Transverse colon (tissue), 4 donors: ENCODE measurements around the gene LCLAT1. TPM values are rescaled to one million over a fixed set of nuclear protein-coding genes. Genes with fewer than 3 reads are reported as not detected.

Experiments used
- DNase-seq: peaks from one replicate; pipeline ENCODE4 v3.0.0-alpha.2; 2019
- H3K27ac ChIP-seq, 4 donors: fragments of 200-600 bp; sonication (generic); 2 replicates each; pipeline ENCODE4 v1.5.1; 2016 to 2018; ENCODE audit warnings: inconsistent platforms in 4 of 4
- H3K27me3 ChIP-seq: fragments of 200-600 bp; sonication (generic); 2 replicates; pipeline ENCODE4 v1.5.1; 2017; ENCODE audit warnings: inconsistent platforms
- H3K36me3 ChIP-seq, 4 donors: fragments of 200-600 bp; sonication (generic); 2 replicates each; pipeline ENCODE4 v1.5.1; 2017 to 2019; ENCODE audit warnings: inconsistent platforms in 4 of 4
- H3K4me1 ChIP-seq, 4 donors: fragments of 200-600 bp; sonication (generic); 2 replicates each; pipeline ENCODE4 v1.5.1; 2017 to 2020; ENCODE audit warnings: inconsistent platforms in 4 of 4
- H3K4me3 ChIP-seq, 4 donors: fragments of 200-600 bp; sonication (generic); 1 replicate in 1 of 4; 2 replicates in 3 of 4; pipeline versions ENCODE4 v1.5.1 to v1.6.1; 2017 to 2019; ENCODE audit warnings: inconsistent platforms in 4 of 4
- H3K9me3 ChIP-seq, 2 donors: fragments of 200-600 bp; sonication (generic); 2 replicates each; pipeline ENCODE4 v1.5.1; 2017 to 2019; ENCODE audit warnings: inconsistent platforms in 2 of 2
- CTCF ChIP-seq, 5 experiments: fragments of 200-600 bp in 3 of 5; fragments of 450-650 bp in 2 of 5; sonication (generic) in 3 of 5; IDR thresholded peaks; 1 replicate in 2 of 5; 2 replicates in 3 of 5; pipeline ENCODE4 v1.5.1; 2016 to 2017; ENCODE audit warnings: antibody characterized with exemption in 5 of 5, inconsistent platforms in 3 of 5, mild to moderate bottlenecking in 2 of 5, moderate library complexity in 1 of 5
- EP300 ChIP-seq: sonication (generic); formaldehyde crosslinking; IDR thresholded peaks from one replicate; pipeline ENCODE4 v1.6.1; 2017; ENCODE audit warnings: antibody characterized with exemption, low read depth
- POLR2A ChIP-seq: fragments of 450-650 bp; IDR thresholded peaks from one replicate; pipeline ENCODE4 v1.6.1; 2016; ENCODE audit warnings: antibody characterized with exemption, mild to moderate bottlenecking, moderate library complexity
- POLR2AphosphoS5 ChIP-seq, 3 donors: sonication (generic); formaldehyde crosslinking; IDR thresholded peaks; one replicate each; pipeline ENCODE4 v1.6.1; 2016; ENCODE audit warnings: antibody characterized with exemption in 3 of 3
- WGBS, 2 donors: methylation state at CpG; one replicate each; pipeline ENCODE4 v1.1.5; 2018; ENCODE audit warnings: low coverage in 1 of 2; 5-methylcytosine and 5-hydroxymethylcytosine counted together
- in situ Hi-C, 4 donors: fragments of 200-750 bp; cut with MboI; loops; one replicate each; pipeline versions ENCODE4 v1.15.0 to v1.15.1; 2017; ENCODE audit warnings: low sequenced_read_pairs in 3 of 4, low pct_ligation_motif_present in 1 of 4, low pct_unique_long_range_greater_than_20kb in 1 of 4
- intact Hi-C: fragments of 100-400 bp; cut with DNase I; formaldehyde crosslinking; loops from one replicate; pipeline ENCODE4 v1.15.1; 2023; ENCODE audit warnings: low total_unique reads
- total RNA-seq, 4 donors: library from RNA; depleted of rRNA; stranded (reverse); fragments of >200 nt; gene quantifications; one replicate each; pipeline ENCODE4 v1.1.0, GENCODE V29; 2016

Gene LCLAT1
- total RNA-seq, 4 donors from 2014 or later: 10.9 to 26.5 (median 16.6) TPM

- no peak for DNase-seq
- in situ Hi-C loops (no loop called here), intact Hi-C loops (no loop called here)
- H3K9me3 ChIP-seq: no peaks in the 10 kb centered on the region
- TF ChIP-seq EP300: no peak
- TF ChIP-seq POLR2AphosphoS5 (IDR thresholded peaks at IDR 0.05): no peak
- no peak for TF ChIP-seq CTCF (IDR thresholded peaks at IDR 0.05)
- TF ChIP-seq POLR2A: no peak
- no peaks in the 10 kb centered on the region for H3K27me3 ChIP-seq
- no peak overlapping the region for H3K4me3 ChIP-seq
- H3K27ac ChIP-seq: no peak overlapping the region
- no peaks in the 10 kb centered on the region for H3K36me3 ChIP-seq
- no peaks in the 10 kb centered on the region for H3K4me1 ChIP-seq
Measured at GRCh38 chr2:30677231-30677630, 230.2 kb downstream of the LCLAT1 start.

GRCh38 chr2:30677861-30678385, 230.9 kb downstream of the LCLAT1 start:
- intact Hi-C loops: no loop called here
- Histone ChIP-seq H3K4me3 (no peak overlapping the region), H3K4me1 (no peaks in the 10 kb centered on the region), H3K9me3 (no peaks in the 10 kb centered on the region), H3K27me3 (no peaks in the 10 kb centered on the region), H3K36me3 (no peaks in the 10 kb centered on the region), H3K27ac (no peak overlapping the region)
- TF ChIP-seq EP300 (no peak), POLR2AphosphoS5 (IDR thresholded peaks at IDR 0.05) (no peak), CTCF (IDR thresholded peaks at IDR 0.05) (no peak), POLR2A (no peak)
- 86 to 100% methylated on average over 2 to 5 of the region's 5 CpGs for WGBS, 2 donors
- DNase-seq: no peak
- in situ Hi-C loops: no loop called here

- H3K4me3 ChIP-seq: no peak overlapping the region
- H3K4me1 ChIP-seq: no peaks in the 10 kb centered on the region
- in situ Hi-C loops: no loop called here
- H3K27ac ChIP-seq: no peak overlapping the region
- no peak for DNase-seq
- no peaks in the 10 kb centered on the region for H3K9me3 ChIP-seq
- WGBS, 2 donors: 65 to 80% methylated on average over 3 to 11 of the region's 11 CpGs
- intact Hi-C loops: no loop called here
- TF ChIP-seq POLR2AphosphoS5 (IDR thresholded peaks at IDR 0.05) (no peak), EP300 (no peak), CTCF (IDR thresholded peaks at IDR 0.05) (no peak), POLR2A (no peak)
- H3K36me3 ChIP-seq: no peaks in the 10 kb centered on the region
- no peaks in the 10 kb centered on the region for H3K27me3 ChIP-seq
Measured at GRCh38 chr2:30678410-30679137, 231.5 kb downstream of the LCLAT1 start.

GRCh38 chr2:30679426-30680088, 232.5 kb downstream of the LCLAT1 start:
- TF ChIP-seq POLR2A (no peak), EP300 (no peak), POLR2AphosphoS5 (IDR thresholded peaks at IDR 0.05) (no peak), CTCF (IDR thresholded peaks at IDR 0.05) (no peak)
- no peak overlapping the region for H3K4me3 ChIP-seq
- WGBS, 2 donors: 74 to 85% methylated on average over 7 to 12 of the region's 12 CpGs
- no peaks in the 10 kb centered on the region for H3K4me1 ChIP-seq
- H3K27ac ChIP-seq: no peak overlapping the region
- intact Hi-C loops (no loop called here), in situ Hi-C loops (no loop called here)
- H3K27me3 ChIP-seq: no peaks in the 10 kb centered on the region
- no peak for DNase-seq
- no peaks in the 10 kb centered on the region for H3K36me3 ChIP-seq
- no peaks in the 10 kb centered on the region for H3K9me3 ChIP-seq
